ENCODE results near the gene RABGAP1. TPM values are rescaled to one million over a fixed set of nuclear protein-coding genes. Genes with fewer than 3 reads are reported as not detected.

The RABGAP1 gene
- total RNA-seq, 1 experiment from 2014 or later, result 57.4 TPM

DNA sequence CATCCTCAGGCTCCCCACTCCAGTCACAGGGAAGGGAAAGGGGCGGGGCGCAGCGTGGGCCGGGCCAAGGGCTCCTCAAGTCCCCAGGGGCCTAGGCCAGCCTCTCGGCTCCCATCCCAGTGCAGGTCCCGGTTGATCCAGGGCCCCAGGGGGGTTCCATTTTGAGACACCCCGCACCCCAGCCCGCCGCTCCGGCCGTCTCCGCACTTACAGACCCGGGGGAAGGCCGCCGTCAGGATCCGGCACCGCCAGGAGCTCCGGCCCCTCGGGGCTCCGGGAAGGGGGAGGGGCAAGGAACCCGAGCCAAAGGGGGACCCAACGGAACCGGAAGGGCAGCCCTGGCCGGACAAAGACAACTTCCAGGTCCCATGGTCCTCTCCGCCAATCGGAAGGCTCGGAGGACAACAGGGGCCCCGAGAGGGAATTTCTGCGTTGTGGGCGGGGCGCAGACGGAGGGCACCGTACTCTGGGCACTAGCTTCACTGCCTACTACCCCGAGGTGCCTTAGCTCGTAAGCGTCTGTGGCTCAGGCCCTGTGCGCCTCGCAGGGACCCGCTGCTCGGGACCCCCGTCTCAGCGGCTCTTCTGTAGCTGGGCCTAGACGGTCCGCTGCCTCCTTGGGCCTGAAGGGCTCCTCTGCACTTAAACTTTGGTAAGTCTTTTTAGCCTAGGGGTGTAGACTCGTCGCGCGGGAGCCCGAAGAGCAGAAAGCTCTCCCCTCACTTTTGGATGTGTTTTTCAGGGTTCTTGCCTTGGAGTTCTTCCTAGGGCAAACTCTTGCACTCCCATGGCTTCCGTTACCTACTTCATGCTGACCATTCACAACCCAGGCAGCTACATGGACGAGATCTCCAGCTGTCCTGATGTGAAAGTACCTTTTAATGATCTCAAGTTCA is 9.3 kb upstream of the RABGAP1 start, which contains the start of gene ZBTB26:
Gene ZBTB26 (minus strand): TSS at position 287 of the 896 bp plus-strand sequence. CDS start 11,578 bp downstream, outside the sequence.
- Histone ChIP-seq H3K9me3 (replicated peaks) (no peaks in the 10 kb centered on the region), H3K27me3 (no peaks in the 10 kb centered on the region), H3K27ac (peak within 1 kb of the TSS; percentile 86), H3K4me1 (no peaks in the 10 kb centered on the region), H3K4me3 (peak within 1 kb of the TSS; percentile 95), H3K36me3 (peaks cover 4% of the 10 kb centered on the region; the same call in 1 of the 2 replicates)
- DNase-seq, result peak; percentile 98 to 99

DNA sequence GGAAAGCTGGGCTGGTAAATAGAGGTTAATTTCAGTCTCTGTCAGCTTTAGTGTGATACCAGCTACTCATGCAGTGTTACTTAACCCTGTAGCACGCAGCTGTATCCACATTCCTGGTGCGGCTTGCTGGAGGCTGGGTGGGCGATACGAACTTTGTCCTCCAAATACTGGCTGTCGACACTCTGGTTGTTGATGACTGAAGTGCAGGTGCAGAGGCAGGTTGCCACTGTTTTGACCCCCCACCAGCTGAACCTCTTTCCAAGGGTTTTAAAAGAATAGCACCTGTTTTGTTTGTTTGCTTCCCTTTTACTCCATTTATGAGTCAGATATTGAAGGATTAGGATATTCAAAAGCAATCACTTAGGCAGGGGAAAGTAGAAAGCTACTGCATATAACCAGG is 4.4 kb upstream of the RABGAP1 start:
- no peak overlapping the region for H3K27ac ChIP-seq
- no peaks in the 10 kb centered on the region for H3K9me3 ChIP-seq (replicated peaks)
- H3K4me3 ChIP-seq, result no peak overlapping the region
- peaks cover 20% of the 10 kb centered on the region; the same call in 1 of the 2 replicates for H3K36me3 ChIP-seq
- peak in 1 of 2 experiments; percentile 28 for DNase-seq
- no peaks in the 10 kb centered on the region for H3K27me3 ChIP-seq
- H3K4me1 ChIP-seq, result no peaks in the 10 kb centered on the region

DNA sequence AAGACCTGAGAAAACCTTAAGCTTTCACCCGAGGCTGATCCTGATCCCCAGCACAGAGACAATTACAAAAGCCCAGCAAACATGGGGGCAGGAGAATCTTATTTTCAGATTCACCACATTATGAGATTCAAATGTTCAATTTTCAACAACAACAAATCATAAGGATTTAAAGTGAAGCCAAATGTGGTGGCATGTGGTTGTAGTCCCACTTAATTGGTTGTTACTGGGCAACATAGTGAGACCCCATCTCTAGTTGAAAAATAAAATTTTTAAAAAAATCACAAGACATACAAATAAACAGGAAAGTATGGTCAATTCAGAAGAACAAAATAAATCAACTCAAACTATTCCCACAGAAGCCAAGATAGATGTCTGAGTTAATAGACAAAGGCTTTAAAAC is 3.9 kb upstream of the RABGAP1 start:
- no peak overlapping the region for H3K4me3 ChIP-seq

DNA sequence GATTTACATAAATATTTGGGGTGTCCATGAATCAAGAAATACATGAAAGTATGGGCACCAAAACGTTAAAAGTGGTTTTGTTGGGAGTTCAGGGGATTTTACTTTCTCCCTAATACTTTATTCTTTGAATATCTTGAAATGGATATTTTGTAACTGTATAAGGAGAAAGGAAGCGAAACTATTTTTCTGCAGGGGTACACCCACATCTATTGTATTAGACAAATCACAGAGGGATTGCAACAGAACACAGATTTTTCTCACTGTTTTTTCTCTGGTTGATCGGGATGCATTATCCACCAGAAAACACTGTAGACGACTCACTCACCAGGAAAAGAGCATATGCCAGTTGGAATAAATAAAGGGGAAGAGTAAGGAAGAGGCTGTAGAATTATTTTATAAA is 1.2 kb upstream of the RABGAP1 start:
- Histone ChIP-seq H3K27me3 (no peaks in the 10 kb centered on the region), H3K27ac (no peak overlapping the region), H3K4me3 (no peak overlapping the region), H3K4me1 (no peaks in the 10 kb centered on the region), H3K36me3 (peaks cover 20% of the 10 kb centered on the region; the same call in 1 of the 2 replicates), H3K9me3 (replicated peaks) (no peaks in the 10 kb centered on the region)
- no peak for DNase-seq

More for the DNA sequence above, 3.9 kb upstream of the RABGAP1 start:
- Histone ChIP-seq H3K27ac (no peak overlapping the region), H3K36me3 (peaks cover 20% of the 10 kb centered on the region; the same call in 1 of the 2 replicates), H3K27me3 (no peaks in the 10 kb centered on the region), H3K9me3 (replicated peaks) (no peaks in the 10 kb centered on the region), H3K4me1 (no peaks in the 10 kb centered on the region)
- no peak for DNase-seq

DNA sequence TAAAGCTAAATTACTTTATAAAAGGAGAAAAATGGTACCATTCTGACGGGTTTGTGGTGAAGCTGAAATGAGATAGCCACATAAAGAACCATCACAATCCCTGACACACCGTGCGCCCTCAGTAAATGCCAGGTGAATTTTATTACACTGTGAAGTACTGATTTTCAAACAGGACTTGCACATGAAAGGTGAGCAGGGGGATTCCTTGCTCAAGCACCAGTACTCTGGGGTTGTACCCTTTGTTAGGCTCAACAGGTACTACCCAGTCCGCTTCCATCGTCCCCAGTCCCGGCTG is 419 bp upstream of the RABGAP1 start:
- peak overlapping the region; percentile 93 for H3K4me3 ChIP-seq
- peaks cover 20% of the 10 kb centered on the region; the same call in 1 of the 2 replicates for H3K36me3 ChIP-seq
- no peak for DNase-seq
- no peaks in the 10 kb centered on the region for H3K9me3 ChIP-seq (replicated peaks)
- H3K27ac ChIP-seq, result no peak overlapping the region
- no peaks in the 10 kb centered on the region for H3K27me3 ChIP-seq
- no peaks in the 10 kb centered on the region for H3K4me1 ChIP-seq

DNA sequence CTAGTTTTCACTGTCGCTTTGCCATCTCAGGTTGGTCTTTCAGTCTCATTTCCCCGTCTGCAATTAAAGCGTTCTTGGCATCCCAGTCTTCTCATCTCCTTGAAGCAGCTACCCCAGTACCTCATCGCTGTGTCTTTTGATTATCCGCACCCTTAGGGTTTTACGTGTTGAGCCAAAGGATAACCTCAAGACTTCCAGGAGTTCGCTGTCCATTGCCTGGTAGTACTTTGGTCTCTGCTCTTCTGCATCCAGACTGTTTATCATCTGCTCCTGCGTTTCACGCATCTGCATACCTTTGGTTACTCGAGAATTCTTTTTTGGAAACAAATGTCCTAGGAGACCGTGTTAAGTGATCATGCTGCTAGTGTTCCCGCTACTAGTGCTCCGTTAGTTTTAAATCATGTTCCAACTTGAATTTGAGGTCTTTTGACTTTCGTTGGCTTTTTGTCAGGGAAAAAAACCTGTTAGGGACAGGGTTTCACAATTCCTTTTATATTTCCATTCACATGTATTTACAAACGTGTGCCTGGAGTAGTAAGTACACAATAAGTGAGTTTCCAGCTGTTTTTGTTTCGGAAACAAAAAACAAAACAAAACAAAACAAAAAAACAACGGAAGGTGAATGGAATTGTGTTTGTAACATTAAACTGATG is 888 bp downstream of the RABGAP1 start:
- H3K4me3 ChIP-seq, result peak overlapping the region; percentile 93
- H3K27me3 ChIP-seq, result no peaks in the 10 kb centered on the region
- H3K27ac ChIP-seq, result peak overlapping the region; percentile 72
- H3K36me3 ChIP-seq, result peaks cover 14% of the 10 kb centered on the region; the same call in 1 of the 2 replicates
- H3K4me1 ChIP-seq, result no peaks in the 10 kb centered on the region
- H3K9me3 ChIP-seq (replicated peaks), result no peaks in the 10 kb centered on the region
- no peak for DNase-seq

DNA sequence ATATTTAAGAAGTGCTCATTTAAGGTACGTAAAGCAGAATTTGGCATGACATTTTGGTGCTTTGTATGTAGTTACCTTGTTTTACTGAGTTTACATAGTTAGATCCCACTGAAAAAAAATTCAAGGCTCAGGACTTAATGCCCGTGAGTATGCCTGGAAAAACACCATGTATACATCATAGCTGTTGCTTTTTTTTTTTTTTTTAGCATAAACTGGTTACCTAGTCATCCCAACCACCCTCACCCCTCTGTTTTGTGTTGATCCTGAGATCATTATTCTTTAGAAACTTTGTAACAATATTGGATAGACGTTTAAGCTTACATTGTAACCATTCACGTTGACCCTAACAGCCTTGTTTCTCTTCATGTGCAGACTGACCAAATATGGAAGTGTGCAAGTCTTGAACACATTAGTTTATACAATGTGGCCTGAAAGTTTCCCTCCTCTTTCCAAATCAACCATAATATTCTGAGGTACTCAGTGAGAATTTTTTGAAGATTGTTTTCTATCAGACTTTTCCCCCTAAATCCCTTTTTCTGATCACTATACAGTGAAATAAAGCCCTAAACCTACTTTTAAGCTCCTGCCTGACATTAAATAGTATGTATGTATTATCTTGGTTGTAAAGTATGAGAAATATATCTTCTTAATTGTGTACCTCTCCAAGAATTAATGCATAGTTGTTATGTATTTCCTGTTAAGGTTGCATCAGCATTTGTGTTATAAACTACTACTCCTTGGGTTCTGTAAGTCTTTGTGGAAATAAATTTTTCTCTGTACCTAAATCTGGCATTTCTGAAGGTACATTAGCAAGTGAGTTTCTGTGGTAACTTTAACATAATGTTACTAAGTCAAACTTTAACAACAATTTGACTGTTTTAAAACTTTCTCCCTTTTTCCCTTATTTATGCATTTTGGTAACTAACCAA is 4.4 kb downstream of the RABGAP1 start:
- no peak for DNase-seq
- Histone ChIP-seq H3K4me1 (peaks cover 3% of the 10 kb centered on the region; the same call in 1 of the 2 replicates), H3K27me3 (no peaks in the 10 kb centered on the region), H3K36me3 (no peaks in the 10 kb centered on the region; the same call in 1 of the 2 replicates), H3K27ac (no peak overlapping the region), H3K9me3 (replicated peaks) (no peaks in the 10 kb centered on the region), H3K4me3 (no peak overlapping the region)

DNA sequence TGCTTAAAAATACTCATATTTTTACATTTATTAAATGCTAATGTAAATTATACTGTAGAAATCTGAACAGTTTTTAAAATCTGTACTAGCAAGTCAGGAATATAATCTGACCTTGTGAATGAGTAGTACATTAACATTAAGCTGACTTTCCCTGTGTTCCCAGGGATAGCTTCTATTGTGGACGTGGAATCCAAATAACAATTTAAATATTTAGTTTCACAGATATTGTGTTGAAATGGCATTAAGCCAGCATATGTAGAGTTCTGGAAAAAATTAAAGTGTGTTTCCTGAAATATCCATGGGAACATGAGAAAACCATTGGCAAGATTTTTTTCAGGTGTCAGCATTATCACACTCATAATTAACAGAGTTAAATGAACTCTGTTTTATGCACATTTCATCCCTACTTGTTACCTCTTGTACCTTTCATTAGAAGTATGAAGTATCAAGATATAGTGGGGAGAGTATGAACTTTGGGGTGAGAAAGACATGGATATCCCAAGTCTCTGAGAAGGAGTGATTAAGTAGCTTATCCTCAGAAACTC is 5.7 kb downstream of the RABGAP1 start:
- H3K4me1 ChIP-seq, result peaks cover 3% of the 10 kb centered on the region; the same call in 1 of the 2 replicates
- no peaks in the 10 kb centered on the region; the same call in 1 of the 2 replicates for H3K36me3 ChIP-seq
- H3K4me3 ChIP-seq, result no peak overlapping the region
- H3K27me3 ChIP-seq, result no peaks in the 10 kb centered on the region
- no peaks in the 10 kb centered on the region for H3K9me3 ChIP-seq (replicated peaks)
- H3K27ac ChIP-seq, result no peak overlapping the region
- no peak for DNase-seq

DNA sequence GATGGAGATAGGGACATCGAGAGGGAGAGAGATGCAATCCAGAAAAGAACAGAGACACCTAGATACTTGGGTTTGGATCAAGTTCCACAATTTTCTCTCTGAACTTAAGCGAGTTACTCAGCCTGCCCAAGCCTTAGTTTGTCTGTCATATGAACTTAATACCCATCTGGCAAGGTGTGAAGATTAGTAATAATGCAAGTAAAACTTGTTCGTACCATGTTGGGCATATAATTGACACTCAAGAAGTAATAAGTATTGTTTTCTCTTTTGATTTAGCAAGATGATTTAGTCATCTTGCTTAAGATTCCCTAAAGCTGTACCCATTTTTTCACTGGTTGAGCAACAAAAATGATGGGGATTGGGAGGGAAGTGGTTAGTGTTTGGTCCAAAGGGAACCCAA is 7.5 kb downstream of the RABGAP1 start:
- Histone ChIP-seq H3K4me1 (peaks cover 3% of the 10 kb centered on the region; the same call in 1 of the 2 replicates), H3K27ac (no peak overlapping the region), H3K27me3 (no peaks in the 10 kb centered on the region), H3K4me3 (no peak overlapping the region), H3K36me3 (peaks cover 6% of the 10 kb centered on the region), H3K9me3 (replicated peaks) (no peaks in the 10 kb centered on the region)
- no peak for DNase-seq

DNA sequence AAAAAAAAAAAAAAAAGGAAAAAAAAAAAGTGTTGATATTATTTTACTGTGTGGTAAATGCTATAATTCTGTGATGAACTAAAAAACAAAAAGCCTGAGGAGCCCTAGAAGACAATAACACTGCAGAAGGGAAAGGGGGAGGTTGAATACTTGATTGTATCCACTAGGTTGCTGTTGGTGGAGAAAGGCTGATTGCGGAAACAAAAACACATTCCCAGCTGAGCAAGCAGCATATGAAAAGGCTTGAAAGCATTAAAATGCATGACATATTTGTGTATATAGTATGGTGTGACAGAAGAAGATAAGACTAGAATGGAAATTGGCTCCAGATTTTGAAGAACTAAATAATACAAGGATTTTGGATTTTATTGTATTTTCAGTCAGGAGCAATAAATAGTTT is 8.9 kb downstream of the RABGAP1 start:
- no peak for DNase-seq
- Histone ChIP-seq H3K4me1 (peaks cover 3% of the 10 kb centered on the region; the same call in 1 of the 2 replicates), H3K9me3 (replicated peaks) (no peaks in the 10 kb centered on the region), H3K27ac (no peak overlapping the region), H3K27me3 (no peaks in the 10 kb centered on the region), H3K4me3 (no peak overlapping the region), H3K36me3 (peaks cover 6% of the 10 kb centered on the region)

DNA sequence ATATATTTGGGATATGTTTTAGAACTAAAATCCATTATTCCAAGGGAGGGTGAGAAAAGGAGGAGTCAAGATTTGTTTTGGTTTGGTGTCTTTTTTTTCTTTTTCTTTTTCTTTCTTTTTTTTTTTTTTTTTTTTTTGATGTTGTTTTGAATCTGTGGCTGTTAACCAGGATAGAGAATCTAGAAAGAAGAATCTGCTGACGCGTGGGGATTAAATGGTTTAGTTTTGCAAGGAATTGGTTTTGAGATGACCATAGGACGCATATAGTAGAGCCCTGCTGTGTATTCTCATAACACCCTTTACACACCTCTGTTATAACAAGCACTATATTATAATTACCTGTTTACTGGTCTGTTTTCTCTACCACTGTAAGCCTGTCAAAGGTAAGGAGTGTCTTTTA is 9.4 kb downstream of the RABGAP1 start:
- DNase-seq, result no peak
- Histone ChIP-seq H3K9me3 (replicated peaks) (no peaks in the 10 kb centered on the region), H3K27me3 (no peaks in the 10 kb centered on the region)

DNA sequence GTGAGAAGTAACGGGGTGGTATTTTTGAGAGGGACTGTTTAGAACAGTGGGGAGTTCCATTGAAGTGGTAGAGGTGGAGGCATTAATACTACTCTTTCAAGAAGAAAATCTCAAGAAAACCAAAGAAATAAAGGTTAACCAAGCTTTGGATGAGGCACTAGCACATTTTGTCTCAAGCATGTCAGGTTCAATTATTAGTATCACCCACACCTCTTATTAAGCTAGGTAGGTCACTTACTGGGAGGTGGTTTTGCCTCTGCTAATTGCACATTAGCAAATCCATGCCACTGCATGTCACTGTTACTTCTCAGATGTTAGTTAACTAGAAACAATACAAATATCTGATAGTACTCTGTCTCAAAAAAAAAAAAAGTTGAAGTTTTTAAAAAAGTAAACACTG is 10.2 kb downstream of the RABGAP1 start:
- no peak for DNase-seq
- H3K4me3 ChIP-seq, result no peak overlapping the region
- peaks cover 11% of the 10 kb centered on the region for H3K36me3 ChIP-seq
- H3K27me3 ChIP-seq, result no peaks in the 10 kb centered on the region
- H3K9me3 ChIP-seq (replicated peaks), result no peaks in the 10 kb centered on the region
- no peak overlapping the region for H3K27ac ChIP-seq
- peaks cover 3% of the 10 kb centered on the region; the same call in 1 of the 2 replicates for H3K4me1 ChIP-seq

More for the DNA sequence above, 9.4 kb downstream of the RABGAP1 start:
- H3K36me3 ChIP-seq, result peaks cover 6% of the 10 kb centered on the region
- no peak overlapping the region for H3K27ac ChIP-seq
- peaks cover 3% of the 10 kb centered on the region; the same call in 1 of the 2 replicates for H3K4me1 ChIP-seq
- H3K4me3 ChIP-seq, result no peak overlapping the region

DNA sequence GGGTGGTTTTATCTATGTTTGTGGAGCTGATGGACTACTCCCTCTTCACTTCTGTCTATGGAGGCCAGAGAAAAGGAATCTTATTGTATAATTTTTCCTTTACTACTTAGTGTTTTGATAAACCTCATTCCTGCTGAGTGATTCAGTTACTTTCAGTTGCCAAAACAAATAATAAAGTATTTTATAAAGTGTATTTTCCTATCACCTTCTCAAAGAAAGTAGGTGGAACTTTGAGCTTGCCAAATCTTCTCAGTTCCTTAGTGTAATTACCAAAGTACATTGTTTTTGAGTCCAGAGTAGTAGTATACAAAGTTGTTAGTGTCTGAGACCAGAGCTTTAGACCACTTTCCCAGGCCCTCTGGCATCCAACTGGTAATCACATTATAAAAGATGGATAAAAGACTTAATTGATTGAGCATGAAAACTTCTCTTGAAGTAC is 13.5 kb downstream of the RABGAP1 start:
- Histone ChIP-seq H3K36me3 (peaks cover 17% of the 10 kb centered on the region), H3K4me3 (no peak overlapping the region), H3K4me1 (no peaks in the 10 kb centered on the region), H3K9me3 (replicated peaks) (no peaks in the 10 kb centered on the region), H3K27ac (no peak overlapping the region), H3K27me3 (no peaks in the 10 kb centered on the region)
- DNase-seq, result no peak

DNA sequence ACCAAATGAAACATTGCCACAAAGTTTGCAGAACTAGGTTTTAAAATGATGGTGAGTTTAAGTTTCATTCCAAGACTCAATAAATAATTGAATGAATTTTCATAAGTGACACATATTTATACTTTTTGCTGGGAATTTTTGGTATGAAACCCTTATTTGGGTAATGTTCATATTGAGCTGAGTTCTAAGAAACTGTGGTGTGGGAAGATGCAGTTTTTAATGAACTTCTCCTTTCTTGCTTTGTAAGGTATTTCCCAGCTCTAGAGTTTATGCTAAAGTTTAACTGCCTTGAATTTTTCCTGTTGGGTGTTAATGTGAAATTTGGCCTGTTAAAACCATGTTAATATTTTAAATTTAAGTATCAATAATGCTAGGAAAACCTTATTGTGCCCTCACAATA is 15.1 kb downstream of the RABGAP1 start:
- Histone ChIP-seq H3K36me3 (peaks cover 34% of the 10 kb centered on the region), H3K27me3 (no peaks in the 10 kb centered on the region), H3K4me3 (no peak overlapping the region), H3K4me1 (no peaks in the 10 kb centered on the region), H3K9me3 (replicated peaks) (no peaks in the 10 kb centered on the region), H3K27ac (no peak overlapping the region)
- DNase-seq, result no peak
